ENCODE data around the gene AFF2. TPM values are rescaled to one million over a fixed set of nuclear protein-coding genes. Genes with fewer than 3 reads are reported as not detected.

AFF2 gene
- polyA plus RNA-seq, 1 of the 3 experiments (the other 2 are of a cell fraction): not detected

DNA sequence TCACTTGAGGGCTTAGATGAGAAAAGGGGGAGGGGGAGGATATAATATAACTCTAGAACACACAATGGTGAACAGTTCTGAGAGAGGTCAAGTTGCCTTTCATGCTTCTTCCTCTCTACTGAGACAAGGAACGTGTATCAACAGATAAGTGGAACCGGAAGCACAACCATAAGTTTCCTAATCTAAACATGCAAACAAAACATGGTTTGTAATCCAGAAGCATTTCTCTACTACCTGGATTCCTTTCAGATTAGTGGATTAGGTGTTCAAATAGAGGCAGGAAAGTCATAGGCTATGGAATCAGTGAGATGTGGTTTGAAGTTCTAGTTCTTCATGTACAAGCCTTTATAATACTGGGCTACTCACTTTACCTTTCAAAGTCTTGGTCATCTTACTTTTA, 544.1 kb downstream of the AFF2 start:
- H3K9ac ChIP-seq: no peak overlapping the region
- POLR2A ChIA-PET: no interaction called here
- WGBS (ENCODE audit: low lambda C conversion rate): 5% methylated on average over 2 of the region's 2 CpGs
- no peaks in the 10 kb centered on the region for H4K20me1 ChIP-seq (ENCODE audit: insufficient read depth)
- H3K9me3 ChIP-seq: no peaks in the 10 kb centered on the region
- no peak overlapping the region for H3K4me2 ChIP-seq
- H3K27me3 ChIP-seq (ENCODE audit: insufficient read depth): no peaks in the 10 kb centered on the region
- H3K4me1 ChIP-seq (ENCODE audit: control insufficient read depth in 1 of 2, insufficient read depth in 2 of 2, low read depth in 1 of 2, low read length in 1 of 2): no peaks in the 10 kb centered on the region
- H3K4me3 ChIP-seq (ENCODE audit: low read depth in 2 of 2, low read length in 1 of 2): no peak overlapping the region
- H2AFZ ChIP-seq (ENCODE audit: low read depth): no peak overlapping the region
- H3F3A ChIP-seq (replicated peaks; ENCODE audit: insufficient read depth): no peaks in the 10 kb centered on the region
- no peaks in the 10 kb centered on the region; the same call in 1 of the 2 replicates for H3K9me2 ChIP-seq
- CTCF ChIA-PET: interaction anchor here (1.0 kb wide), 1 partner anchor 10 kb away, joined by 3 read pairs; no protein-coding TSS in a partner anchor
- TF ChIP-seq, protein P1, sequence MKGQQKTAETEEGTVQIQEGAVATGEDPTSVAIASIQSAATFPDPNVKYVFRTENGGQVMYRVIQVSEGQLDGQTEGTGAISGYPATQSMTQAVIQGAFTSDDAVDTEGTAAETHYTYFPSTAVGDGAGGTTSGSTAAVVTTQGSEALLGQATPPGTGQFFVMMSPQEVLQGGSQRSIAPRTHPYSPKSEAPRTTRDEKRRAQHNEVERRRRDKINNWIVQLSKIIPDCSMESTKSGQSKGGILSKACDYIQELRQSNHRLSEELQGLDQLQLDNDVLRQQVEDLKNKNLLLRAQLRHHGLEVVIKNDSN (IDR thresholded peaks at IDR 0.05; ENCODE audit: borderline replicate concordance, low read depth): no peak
- TF ChIP-seq YY1 (IDR thresholded peaks at IDR 0.05; ENCODE audit: low read depth): no peak
- TF ChIP-seq CHD2 (IDR thresholded peaks at IDR 0.05; ENCODE audit: low read length, partially characterized antibody): no peak
- TF ChIP-seq TAF1 (IDR thresholded peaks at IDR 0.05; ENCODE audit: borderline replicate concordance, low read depth, low read length): no peak
- TF ChIP-seq TCF12 (IDR thresholded peaks at IDR 0.05): no peak
- TF ChIP-seq TEAD4 (IDR thresholded peaks at IDR 0.05; ENCODE audit: borderline replicate concordance, insufficient read depth): no peak
- no peak for TF ChIP-seq FOXJ3 (CRISPR knock-in tag; IDR thresholded peaks at IDR 0.05)
- no peak for TF ChIP-seq NFIC (IDR thresholded peaks at IDR 0.05; ENCODE audit: borderline replicate concordance)
- no peak for TF ChIP-seq EP300 (IDR thresholded peaks at IDR 0.05; ENCODE audit: borderline replicate concordance in 1 of 2, low read depth in 1 of 2, low read length in 1 of 2)
- TF ChIP-seq GATA2 (CRISPR knock-in tag; IDR thresholded peaks at IDR 0.05): no peak
- no peak for TF ChIP-seq SIN3A (IDR thresholded peaks at IDR 0.05; ENCODE audit: borderline replicate concordance, low read depth, low read length)
- no peak for TF ChIP-seq POLR2AphosphoS5 (IDR thresholded peaks at IDR 0.05; ENCODE audit: low read depth, low read length)
- TF ChIP-seq, protein P2, sequence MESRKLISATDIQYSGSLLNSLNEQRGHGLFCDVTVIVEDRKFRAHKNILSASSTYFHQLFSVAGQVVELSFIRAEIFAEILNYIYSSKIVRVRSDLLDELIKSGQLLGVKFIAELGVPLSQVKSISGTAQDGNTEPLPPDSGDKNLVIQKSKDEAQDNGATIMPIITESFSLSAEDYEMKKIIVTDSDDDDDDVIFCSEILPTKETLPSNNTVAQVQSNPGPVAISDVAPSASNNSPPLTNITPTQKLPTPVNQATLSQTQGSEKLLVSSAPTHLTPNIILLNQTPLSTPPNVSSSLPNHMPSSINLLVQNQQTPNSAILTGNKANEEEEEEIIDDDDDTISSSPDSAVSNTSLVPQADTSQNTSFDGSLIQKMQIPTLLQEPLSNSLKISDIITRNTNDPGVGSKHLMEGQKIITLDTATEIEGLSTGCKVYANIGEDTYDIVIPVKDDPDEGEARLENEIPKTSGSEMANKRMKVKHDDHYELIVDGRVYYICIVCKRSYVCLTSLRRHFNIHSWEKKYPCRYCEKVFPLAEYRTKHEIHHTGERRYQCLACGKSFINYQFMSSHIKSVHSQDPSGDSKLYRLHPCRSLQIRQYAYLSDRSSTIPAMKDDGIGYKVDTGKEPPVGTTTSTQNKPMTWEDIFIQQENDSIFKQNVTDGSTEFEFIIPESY (IDR thresholded peaks at IDR 0.05; ENCODE audit: borderline replicate concordance, low read depth): no peak
- H3K27ac ChIP-seq (ENCODE audit: low read depth in 2 of 2, low read length in 1 of 2): no peak overlapping the region
- H3K36me3 ChIP-seq (replicated peaks in 1 of 2; ENCODE audit: control insufficient read depth in 1 of 2, insufficient read depth in 2 of 2, low read length in 1 of 2): no peaks in the 10 kb centered on the region
- no peaks in the 10 kb centered on the region for H3K79me2 ChIP-seq (ENCODE audit: insufficient read depth)
- no peak for DNase-seq

DNA sequence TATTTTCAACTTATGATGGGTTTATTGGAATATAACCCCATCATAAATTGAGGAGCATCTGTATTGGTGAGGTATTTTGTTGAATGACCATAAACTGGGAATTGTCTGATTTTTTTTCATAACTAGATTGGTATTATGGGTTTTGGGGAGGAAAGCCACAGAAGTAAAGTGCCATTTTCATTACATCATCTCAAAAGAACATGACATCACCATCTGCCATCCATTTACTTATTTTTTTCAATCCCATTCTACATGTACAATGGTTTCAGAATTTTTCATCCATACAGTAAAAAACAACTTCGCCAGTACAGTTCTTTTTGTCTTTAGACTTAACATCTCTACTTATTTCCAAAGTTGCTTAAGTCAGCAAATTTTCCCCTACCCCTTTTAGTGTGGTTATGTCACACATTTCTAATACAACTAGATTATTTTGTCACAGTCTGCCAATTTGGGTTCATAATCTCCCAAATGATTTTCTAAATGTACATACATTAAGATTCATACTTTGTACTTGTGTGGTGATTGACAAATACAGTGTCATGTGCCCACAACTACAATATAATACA, 545.3 kb downstream of the AFF2 start:
- no peaks in the 10 kb centered on the region for H3K79me2 ChIP-seq (ENCODE audit: insufficient read depth)
- no peaks in the 10 kb centered on the region for H3F3A ChIP-seq (replicated peaks; ENCODE audit: insufficient read depth)
- no peak overlapping the region for H3K4me2 ChIP-seq
- H2AFZ ChIP-seq (ENCODE audit: low read depth): no peak overlapping the region
- H4K20me1 ChIP-seq (ENCODE audit: insufficient read depth): no peaks in the 10 kb centered on the region
- H3K36me3 ChIP-seq (replicated peaks in 1 of 2; ENCODE audit: control insufficient read depth in 1 of 2, insufficient read depth in 2 of 2, low read length in 1 of 2): no peaks in the 10 kb centered on the region
- ChIA-PET POLR2A (no interaction called here), CTCF (no interaction called here)
- H3K27ac ChIP-seq (ENCODE audit: low read depth in 2 of 2, low read length in 1 of 2): no peak overlapping the region
- no peak for DNase-seq
- TF ChIP-seq, protein P1 (IDR thresholded peaks at IDR 0.05; ENCODE audit: borderline replicate concordance, low read depth): no peak
- no peak overlapping the region for H3K4me3 ChIP-seq (ENCODE audit: low read depth in 2 of 2, low read length in 1 of 2)
- H3K9me2 ChIP-seq: no peaks in the 10 kb centered on the region; the same call in 1 of the 2 replicates
- H3K9me3 ChIP-seq: no peaks in the 10 kb centered on the region
- 0% methylated on average over 1 of the region's 1 CpG for WGBS (ENCODE audit: low lambda C conversion rate)
- no peaks in the 10 kb centered on the region for H3K27me3 ChIP-seq (ENCODE audit: insufficient read depth)
- H3K9ac ChIP-seq: no peak overlapping the region
- no peaks in the 10 kb centered on the region for H3K4me1 ChIP-seq (ENCODE audit: control insufficient read depth in 1 of 2, insufficient read depth in 2 of 2, low read depth in 1 of 2, low read length in 1 of 2)

Small RNAs within 50 kb of the gene (small RNA-seq; reads per million reads assigned to genes)
- 0 reads per million in 7 experiments for gene RN7SKP267

Data from SK-N-SH (cell line).